NB4 (cell line): Measurements from ENCODE around the gene DGCR2.

ENCODE experiments used
- CTCF ChIP-seq: IDR thresholded peaks from one replicate; pipeline ENCODE4 v1.5.1; 2012; ENCODE audit warnings: low read depth, low read length
- POLR2A ChIP-seq: IDR thresholded peaks from 2 replicates; pipeline ENCODE4 v1.6.1; 2011; ENCODE audit warnings: mild to moderate bottlenecking; ENCODE audit not compliant: insufficient read length; ENCODE audit errors: extremely low read depth

DNA sequence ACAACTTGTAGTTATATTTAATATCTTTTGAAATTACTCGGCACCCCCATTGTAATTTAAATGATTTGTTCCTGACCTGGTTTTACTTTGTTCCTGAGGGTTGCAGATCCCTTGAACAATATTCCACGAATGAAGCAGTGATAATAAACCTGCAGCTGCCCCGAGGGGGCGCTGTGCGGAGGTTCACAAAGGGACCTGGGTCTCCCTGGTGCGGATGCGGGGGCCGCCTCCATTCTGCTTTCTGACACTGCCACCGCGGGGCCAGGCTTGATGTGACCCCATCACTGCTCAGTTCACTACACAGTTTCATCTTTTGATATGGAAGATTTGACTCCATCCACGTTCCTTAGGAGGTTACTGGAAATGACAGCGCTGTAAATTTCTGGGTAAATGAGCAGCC is 123.2 kb downstream of the DGCR2 start:
- no peak for TF ChIP-seq POLR2A
- TF ChIP-seq CTCF, result peak; percentile 40
